HEK293 (cell line): ENCODE measurements around the gene VCL.
A peak's percentile ranks its signal among the peaks of the same experiment; 100 is the strongest.

Experiments
- CTCF ChIA-PET: fragments of 350-600 bp; formaldehyde crosslinking; extraction: SDS; loops from one replicate; lab custom pipeline; 2021; ENCODE audit warnings: antibody characterized with exemption; lab: Yijun Ruan, JAX
- POLR2A ChIA-PET: fragments of 300-600 bp; formaldehyde crosslinking; extraction: SDS; loops from one replicate; lab custom pipeline; 2020; ENCODE audit warnings: antibody characterized with exemption, inconsistent platforms; lab: Yijun Ruan, JAX
- H3K27ac ChIP-seq: fragments of 200-500 bp; sonication (Bioruptor generic); 2 replicates; pipeline ENCODE4 v1.5.1; 2014; ENCODE audit warnings: low read depth, low read length, control low read depth, inconsistent platforms; ENCODE audit errors: extremely low read depth
- H3K36me3 ChIP-seq, 2 experiments: fragments of 200-500 bp in 1 of 2; sonication (Bioruptor generic) in 1 of 2; 1 replicate in 1 of 2; 2 replicates in 1 of 2; pipeline ENCODE4 v1.5.1; 2014 to 2017; ENCODE audit warnings: inconsistent platforms in 2 of 2, low read length in 2 of 2; ENCODE audit not compliant: control insufficient read depth in 2 of 2, insufficient read depth in 1 of 2
- H3K4me1 ChIP-seq: fragments of 200-500 bp; sonication (Bioruptor generic); 2 replicates; pipeline ENCODE4 v1.5.1; 2014; ENCODE audit warnings: mild to moderate bottlenecking, low read length, inconsistent platforms; ENCODE audit not compliant: control insufficient read depth, insufficient read depth
- H3K4me3 ChIP-seq: 2 replicates; pipeline ENCODE4 v1.5.1; 2011; ENCODE audit warnings: low read depth, mild to moderate bottlenecking, control low read depth, low read length, moderate library complexity
- H3K9me3 ChIP-seq: fragments of 200-500 bp; sonication (Bioruptor generic); 2 replicates; pipeline ENCODE4 v1.5.1; 2014; ENCODE audit warnings: low read depth, low read length, inconsistent platforms; ENCODE audit not compliant: control insufficient read depth, insufficient read depth
- EGR2 ChIP-seq: fragments of 450-650 bp; formaldehyde crosslinking; IDR thresholded peaks from 2 replicates; pipeline ENCODE4 v1.5.1; 2016; ENCODE audit warnings: low read depth, missing biosample characterization, missing genetic modification characterization
- ZFP69B ChIP-seq: fragments of 450-650 bp; formaldehyde crosslinking; IDR thresholded peaks from 2 replicates; pipeline ENCODE4 v1.5.1; 2016; ENCODE audit warnings: missing biosample characterization, missing genetic modification characterization
- ZNF302 ChIP-seq: fragments of 450-650 bp; formaldehyde crosslinking; IDR thresholded peaks from 2 replicates; pipeline ENCODE4 v1.5.1; 2016; ENCODE audit warnings: missing biosample characterization, missing genetic modification characterization, low read depth
- ZNF391 ChIP-seq: fragments of 450-650 bp; formaldehyde crosslinking; IDR thresholded peaks from 2 replicates; pipeline ENCODE4 v1.5.1; 2016; ENCODE audit warnings: low read depth, missing biosample characterization, missing genetic modification characterization, borderline replicate concordance
- ZNF558 ChIP-seq: fragments of 450-650 bp; formaldehyde crosslinking; IDR thresholded peaks from 2 replicates; pipeline ENCODE4 v1.5.1; 2016; ENCODE audit warnings: missing biosample characterization, missing genetic modification characterization
- ZNF677 ChIP-seq: fragments of 450-650 bp; IDR thresholded peaks from 2 replicates; pipeline ENCODE4 v1.5.0; 2018; ENCODE audit warnings: missing biosample characterization, mild to moderate bottlenecking, missing genetic modification characterization, moderate library complexity
- TF ChIP-seq, protein P1 (sequence below): fragments of 450-650 bp; formaldehyde crosslinking; IDR thresholded peaks from 2 replicates; pipeline ENCODE4 v1.5.1; 2016; ENCODE audit warnings: missing biosample characterization, missing genetic modification characterization, borderline replicate concordance
- TF ChIP-seq, protein P2 (sequence below): fragments of 450-650 bp; formaldehyde crosslinking; IDR thresholded peaks from 2 replicates; pipeline ENCODE4 v1.5.1; 2016; ENCODE audit warnings: missing biosample characterization, missing genetic modification characterization
- TF ChIP-seq, protein P3 (sequence below): fragments of 450-650 bp; formaldehyde crosslinking; IDR thresholded peaks from 2 replicates; pipeline ENCODE4 v1.5.1; 2016; ENCODE audit warnings: missing biosample characterization, missing genetic modification characterization, borderline replicate concordance
- TF ChIP-seq, protein P4 (sequence below): fragments of 450-650 bp; formaldehyde crosslinking; IDR thresholded peaks from 2 replicates; pipeline ENCODE4 v1.5.1; 2016; ENCODE audit warnings: missing biosample characterization, missing genetic modification characterization
- TF ChIP-seq, protein P5 (sequence below): fragments of 450-650 bp; formaldehyde crosslinking; IDR thresholded peaks from 2 replicates; pipeline ENCODE4 v1.5.1; 2016; ENCODE audit warnings: missing biosample characterization, missing genetic modification characterization, low read depth
- TF ChIP-seq, protein P6 (sequence below): fragments of 450-650 bp; formaldehyde crosslinking; conservative IDR thresholded peaks from 2 replicates; pipeline ENCODE4 v1.5.1; 2016; ENCODE audit warnings: low read depth, missing biosample characterization, missing genetic modification characterization
- TF ChIP-seq, protein P7 (sequence below): fragments of 450-650 bp; formaldehyde crosslinking; IDR thresholded peaks from 2 replicates; pipeline ENCODE4 v1.5.1; 2016; ENCODE audit warnings: missing biosample characterization, missing genetic modification characterization

VCL gene

DNA sequence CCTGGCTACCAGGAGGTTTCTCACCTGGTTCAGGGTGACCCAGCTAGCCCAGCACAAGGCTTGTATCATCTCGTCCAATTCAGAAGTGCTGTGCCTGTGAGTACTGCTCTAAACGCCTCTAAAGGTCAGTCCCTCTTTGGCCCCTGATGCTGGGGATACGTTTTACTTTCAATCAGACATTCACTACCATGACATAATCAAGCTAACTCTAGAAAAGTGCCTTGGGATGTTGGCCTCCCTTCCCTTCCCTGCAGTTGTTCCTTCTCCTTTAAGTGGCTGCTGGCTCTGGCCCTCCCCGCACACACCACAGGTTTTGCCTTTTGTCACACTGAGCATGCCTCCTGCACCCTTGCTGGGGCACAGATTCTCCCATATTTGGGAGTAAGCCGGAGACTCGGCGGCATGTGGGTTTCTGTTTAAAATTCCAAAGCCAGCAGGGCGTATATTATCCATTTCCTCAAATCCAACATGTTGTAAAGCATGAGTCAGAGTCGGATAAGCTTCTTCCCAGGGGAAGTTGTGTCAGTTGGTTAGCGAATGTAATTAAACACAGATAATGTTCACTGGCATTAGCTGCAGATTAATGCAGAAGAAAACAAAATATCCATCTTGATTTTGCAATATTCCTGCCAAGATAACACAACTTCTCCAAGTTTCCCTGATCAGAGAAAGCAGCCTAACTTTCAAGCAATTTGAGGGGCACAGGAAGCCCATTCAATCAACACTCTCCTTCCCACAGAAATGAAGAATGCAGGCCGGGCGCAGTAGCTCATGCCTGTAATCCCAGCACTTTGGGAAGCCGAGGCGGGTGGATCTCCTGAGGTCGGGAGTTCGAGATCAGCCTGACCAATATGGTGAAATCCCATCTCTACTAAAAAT lies 31.8 kb upstream of the VCL start:
- Histone ChIP-seq H3K4me3 (peak overlapping the region; percentile 2), H3K36me3 (no peaks in the 10 kb centered on the region), H3K4me1 (peaks cover 14% of the 10 kb centered on the region), H3K9me3 (no peaks in the 10 kb centered on the region), H3K27ac (peak overlapping the region; percentile 90)
- ChIA-PET POLR2A (interaction anchor here (0.6 to 1.7 kb wide), 7 partner anchors 8 to 85 kb away, joined by 3 to 12 read pairs (median 3); partner anchors contain the start of gene VCL), CTCF (interaction anchor here (0.6 to 3.3 kb wide), 8 partner anchors 9 to 87 kb away, joined by 3 to 16 read pairs (median 3); no protein-coding TSS in a partner anchor)
- TF ChIP-seq, protein P1, sequence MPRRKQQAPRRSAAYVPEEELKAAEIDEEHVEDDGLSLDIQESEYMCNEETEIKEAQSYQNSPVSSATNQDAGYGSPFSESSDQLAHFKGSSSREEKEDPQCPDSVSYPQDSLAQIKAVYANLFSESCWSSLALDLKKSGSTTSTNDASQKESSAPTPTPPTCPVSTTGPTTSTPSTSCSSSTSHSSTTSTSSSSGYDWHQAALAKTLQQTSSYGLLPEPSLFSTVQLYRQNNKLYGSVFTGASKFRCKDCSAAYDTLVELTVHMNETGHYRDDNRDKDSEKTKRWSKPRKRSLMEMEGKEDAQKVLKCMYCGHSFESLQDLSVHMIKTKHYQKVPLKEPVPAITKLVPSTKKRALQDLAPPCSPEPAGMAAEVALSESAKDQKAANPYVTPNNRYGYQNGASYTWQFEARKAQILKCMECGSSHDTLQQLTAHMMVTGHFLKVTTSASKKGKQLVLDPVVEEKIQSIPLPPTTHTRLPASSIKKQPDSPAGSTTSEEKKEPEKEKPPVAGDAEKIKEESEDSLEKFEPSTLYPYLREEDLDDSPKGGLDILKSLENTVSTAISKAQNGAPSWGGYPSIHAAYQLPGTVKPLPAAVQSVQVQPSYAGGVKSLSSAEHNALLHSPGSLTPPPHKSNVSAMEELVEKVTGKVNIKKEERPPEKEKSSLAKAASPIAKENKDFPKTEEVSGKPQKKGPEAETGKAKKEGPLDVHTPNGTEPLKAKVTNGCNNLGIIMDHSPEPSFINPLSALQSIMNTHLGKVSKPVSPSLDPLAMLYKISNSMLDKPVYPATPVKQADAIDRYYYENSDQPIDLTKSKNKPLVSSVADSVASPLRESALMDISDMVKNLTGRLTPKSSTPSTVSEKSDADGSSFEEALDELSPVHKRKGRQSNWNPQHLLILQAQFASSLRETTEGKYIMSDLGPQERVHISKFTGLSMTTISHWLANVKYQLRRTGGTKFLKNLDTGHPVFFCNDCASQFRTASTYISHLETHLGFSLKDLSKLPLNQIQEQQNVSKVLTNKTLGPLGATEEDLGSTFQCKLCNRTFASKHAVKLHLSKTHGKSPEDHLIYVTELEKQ, result peak; percentile 95
- TF ChIP-seq ZNF391 (tag by site-specific recombination), result 0 out of 2 replicates have a peak, but pooled peaks have one; percentile 8
- no peak for TF ChIP-seq ZNF677 (tag by site-specific recombination)
- TF ChIP-seq, protein P2, sequence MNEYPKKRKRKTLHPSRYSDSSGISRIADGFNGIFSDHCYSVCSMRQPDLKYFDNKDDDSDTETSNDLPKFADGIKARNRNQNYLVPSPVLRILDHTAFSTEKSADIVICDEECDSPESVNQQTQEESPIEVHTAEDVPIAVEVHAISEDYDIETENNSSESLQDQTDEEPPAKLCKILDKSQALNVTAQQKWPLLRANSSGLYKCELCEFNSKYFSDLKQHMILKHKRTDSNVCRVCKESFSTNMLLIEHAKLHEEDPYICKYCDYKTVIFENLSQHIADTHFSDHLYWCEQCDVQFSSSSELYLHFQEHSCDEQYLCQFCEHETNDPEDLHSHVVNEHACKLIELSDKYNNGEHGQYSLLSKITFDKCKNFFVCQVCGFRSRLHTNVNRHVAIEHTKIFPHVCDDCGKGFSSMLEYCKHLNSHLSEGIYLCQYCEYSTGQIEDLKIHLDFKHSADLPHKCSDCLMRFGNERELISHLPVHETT (tag by site-specific recombination), result peak; percentile 72
- peak; percentile 86 for TF ChIP-seq ZFP69B (tag by site-specific recombination)
- TF ChIP-seq, protein P3, sequence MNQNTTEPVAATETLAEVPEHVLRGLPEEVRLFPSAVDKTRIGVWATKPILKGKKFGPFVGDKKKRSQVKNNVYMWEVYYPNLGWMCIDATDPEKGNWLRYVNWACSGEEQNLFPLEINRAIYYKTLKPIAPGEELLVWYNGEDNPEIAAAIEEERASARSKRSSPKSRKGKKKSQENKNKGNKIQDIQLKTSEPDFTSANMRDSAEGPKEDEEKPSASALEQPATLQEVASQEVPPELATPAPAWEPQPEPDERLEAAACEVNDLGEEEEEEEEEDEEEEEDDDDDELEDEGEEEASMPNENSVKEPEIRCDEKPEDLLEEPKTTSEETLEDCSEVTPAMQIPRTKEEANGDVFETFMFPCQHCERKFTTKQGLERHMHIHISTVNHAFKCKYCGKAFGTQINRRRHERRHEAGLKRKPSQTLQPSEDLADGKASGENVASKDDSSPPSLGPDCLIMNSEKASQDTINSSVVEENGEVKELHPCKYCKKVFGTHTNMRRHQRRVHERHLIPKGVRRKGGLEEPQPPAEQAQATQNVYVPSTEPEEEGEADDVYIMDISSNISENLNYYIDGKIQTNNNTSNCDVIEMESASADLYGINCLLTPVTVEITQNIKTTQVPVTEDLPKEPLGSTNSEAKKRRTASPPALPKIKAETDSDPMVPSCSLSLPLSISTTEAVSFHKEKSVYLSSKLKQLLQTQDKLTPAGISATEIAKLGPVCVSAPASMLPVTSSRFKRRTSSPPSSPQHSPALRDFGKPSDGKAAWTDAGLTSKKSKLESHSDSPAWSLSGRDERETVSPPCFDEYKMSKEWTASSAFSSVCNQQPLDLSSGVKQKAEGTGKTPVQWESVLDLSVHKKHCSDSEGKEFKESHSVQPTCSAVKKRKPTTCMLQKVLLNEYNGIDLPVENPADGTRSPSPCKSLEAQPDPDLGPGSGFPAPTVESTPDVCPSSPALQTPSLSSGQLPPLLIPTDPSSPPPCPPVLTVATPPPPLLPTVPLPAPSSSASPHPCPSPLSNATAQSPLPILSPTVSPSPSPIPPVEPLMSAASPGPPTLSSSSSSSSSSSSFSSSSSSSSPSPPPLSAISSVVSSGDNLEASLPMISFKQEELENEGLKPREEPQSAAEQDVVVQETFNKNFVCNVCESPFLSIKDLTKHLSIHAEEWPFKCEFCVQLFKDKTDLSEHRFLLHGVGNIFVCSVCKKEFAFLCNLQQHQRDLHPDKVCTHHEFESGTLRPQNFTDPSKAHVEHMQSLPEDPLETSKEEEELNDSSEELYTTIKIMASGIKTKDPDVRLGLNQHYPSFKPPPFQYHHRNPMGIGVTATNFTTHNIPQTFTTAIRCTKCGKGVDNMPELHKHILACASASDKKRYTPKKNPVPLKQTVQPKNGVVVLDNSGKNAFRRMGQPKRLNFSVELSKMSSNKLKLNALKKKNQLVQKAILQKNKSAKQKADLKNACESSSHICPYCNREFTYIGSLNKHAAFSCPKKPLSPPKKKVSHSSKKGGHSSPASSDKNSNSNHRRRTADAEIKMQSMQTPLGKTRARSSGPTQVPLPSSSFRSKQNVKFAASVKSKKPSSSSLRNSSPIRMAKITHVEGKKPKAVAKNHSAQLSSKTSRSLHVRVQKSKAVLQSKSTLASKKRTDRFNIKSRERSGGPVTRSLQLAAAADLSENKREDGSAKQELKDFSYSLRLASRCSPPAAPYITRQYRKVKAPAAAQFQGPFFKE (tag by site-specific recombination), result no peak
- TF ChIP-seq, protein P4, sequence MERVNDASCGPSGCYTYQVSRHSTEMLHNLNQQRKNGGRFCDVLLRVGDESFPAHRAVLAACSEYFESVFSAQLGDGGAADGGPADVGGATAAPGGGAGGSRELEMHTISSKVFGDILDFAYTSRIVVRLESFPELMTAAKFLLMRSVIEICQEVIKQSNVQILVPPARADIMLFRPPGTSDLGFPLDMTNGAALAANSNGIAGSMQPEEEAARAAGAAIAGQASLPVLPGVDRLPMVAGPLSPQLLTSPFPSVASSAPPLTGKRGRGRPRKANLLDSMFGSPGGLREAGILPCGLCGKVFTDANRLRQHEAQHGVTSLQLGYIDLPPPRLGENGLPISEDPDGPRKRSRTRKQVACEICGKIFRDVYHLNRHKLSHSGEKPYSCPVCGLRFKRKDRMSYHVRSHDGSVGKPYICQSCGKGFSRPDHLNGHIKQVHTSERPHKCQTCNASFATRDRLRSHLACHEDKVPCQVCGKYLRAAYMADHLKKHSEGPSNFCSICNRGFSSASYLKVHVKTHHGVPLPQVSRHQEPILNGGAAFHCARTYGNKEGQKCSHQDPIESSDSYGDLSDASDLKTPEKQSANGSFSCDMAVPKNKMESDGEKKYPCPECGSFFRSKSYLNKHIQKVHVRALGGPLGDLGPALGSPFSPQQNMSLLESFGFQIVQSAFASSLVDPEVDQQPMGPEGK (tag by site-specific recombination), result peak; percentile 84
- 0 out of 2 replicates have a peak, but pooled peaks have one; percentile 4 for TF ChIP-seq EGR2
- TF ChIP-seq, protein P5, sequence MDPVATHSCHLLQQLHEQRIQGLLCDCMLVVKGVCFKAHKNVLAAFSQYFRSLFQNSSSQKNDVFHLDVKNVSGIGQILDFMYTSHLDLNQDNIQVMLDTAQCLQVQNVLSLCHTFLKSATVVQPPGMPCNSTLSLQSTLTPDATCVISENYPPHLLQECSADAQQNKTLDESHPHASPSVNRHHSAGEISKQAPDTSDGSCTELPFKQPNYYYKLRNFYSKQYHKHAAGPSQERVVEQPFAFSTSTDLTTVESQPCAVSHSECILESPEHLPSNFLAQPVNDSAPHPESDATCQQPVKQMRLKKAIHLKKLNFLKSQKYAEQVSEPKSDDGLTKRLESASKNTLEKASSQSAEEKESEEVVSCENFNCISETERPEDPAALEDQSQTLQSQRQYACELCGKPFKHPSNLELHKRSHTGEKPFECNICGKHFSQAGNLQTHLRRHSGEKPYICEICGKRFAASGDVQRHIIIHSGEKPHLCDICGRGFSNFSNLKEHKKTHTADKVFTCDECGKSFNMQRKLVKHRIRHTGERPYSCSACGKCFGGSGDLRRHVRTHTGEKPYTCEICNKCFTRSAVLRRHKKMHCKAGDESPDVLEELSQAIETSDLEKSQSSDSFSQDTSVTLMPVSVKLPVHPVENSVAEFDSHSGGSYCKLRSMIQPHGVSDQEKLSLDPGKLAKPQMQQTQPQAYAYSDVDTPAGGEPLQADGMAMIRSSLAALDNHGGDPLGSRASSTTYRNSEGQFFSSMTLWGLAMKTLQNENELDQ, result no peak
- TF ChIP-seq ZNF558 (tag by site-specific recombination), result peak; percentile 52; the same call in 1 of the 2 replicates
- TF ChIP-seq ZNF302 (tag by site-specific recombination), result no peak
- TF ChIP-seq, protein P6, sequence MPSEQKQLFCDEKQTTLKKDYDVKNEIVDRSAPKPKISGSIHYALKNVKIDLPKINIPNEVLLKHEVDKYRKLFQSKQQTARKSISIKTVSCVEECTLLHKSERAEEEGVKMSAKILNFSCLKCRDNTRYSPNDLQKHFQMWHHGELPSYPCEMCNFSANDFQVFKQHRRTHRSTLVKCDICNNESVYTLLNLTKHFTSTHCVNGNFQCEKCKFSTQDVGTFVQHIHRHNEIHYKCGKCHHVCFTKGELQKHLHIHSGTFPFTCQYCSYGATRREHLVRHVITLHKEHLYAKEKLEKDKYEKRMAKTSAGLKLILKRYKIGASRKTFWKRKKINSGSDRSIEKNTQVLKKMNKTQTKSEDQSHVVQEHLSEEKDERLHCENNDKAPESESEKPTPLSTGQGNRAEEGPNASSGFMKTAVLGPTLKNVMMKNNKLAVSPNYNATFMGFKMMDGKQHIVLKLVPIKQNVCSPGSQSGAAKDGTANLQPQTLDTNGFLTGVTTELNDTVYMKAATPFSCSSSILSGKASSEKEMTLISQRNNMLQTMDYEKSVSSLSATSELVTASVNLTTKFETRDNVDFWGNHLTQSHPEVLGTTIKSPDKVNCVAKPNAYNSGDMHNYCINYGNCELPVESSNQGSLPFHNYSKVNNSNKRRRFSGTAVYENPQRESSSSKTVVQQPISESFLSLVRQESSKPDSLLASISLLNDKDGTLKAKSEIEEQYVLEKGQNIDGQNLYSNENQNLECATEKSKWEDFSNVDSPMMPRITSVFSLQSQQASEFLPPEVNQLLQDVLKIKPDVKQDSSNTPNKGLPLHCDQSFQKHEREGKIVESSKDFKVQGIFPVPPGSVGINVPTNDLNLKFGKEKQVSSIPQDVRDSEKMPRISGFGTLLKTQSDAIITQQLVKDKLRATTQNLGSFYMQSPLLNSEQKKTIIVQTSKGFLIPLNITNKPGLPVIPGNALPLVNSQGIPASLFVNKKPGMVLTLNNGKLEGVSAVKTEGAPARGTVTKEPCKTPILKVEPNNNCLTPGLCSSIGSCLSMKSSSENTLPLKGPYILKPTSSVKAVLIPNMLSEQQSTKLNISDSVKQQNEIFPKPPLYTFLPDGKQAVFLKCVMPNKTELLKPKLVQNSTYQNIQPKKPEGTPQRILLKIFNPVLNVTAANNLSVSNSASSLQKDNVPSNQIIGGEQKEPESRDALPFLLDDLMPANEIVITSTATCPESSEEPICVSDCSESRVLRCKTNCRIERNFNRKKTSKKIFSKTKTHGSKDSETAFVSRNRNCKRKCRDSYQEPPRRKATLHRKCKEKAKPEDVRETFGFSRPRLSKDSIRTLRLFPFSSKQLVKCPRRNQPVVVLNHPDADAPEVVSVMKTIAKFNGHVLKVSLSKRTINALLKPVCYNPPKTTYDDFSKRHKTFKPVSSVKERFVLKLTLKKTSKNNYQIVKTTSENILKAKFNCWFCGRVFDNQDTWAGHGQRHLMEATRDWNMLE, result no peak
- TF ChIP-seq, protein P7, sequence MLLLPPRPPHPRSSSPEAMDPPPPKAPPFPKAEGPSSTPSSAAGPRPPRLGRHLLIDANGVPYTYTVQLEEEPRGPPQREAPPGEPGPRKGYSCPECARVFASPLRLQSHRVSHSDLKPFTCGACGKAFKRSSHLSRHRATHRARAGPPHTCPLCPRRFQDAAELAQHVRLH (tag by site-specific recombination), result no peak
